SJSA1 (cell line): ENCODE measurements around the gene MYCBP2. TPM values are rescaled to one million over a fixed set of nuclear protein-coding genes. Genes with fewer than 3 reads are reported as not detected.

ENCODE experiments used
- DNase-seq, 2 experiments: peaks; one replicate each; pipeline ENCODE4 v3.0.0-alpha.2; 2015 to 2020; ENCODE audit warnings: low spot score in 2 of 2, low read depth in 1 of 2
- H3K27ac ChIP-seq: fragments of 250-450 bp; sonication (Bioruptor Pico); 2 replicates; pipeline ENCODE4 v1.5.1; 2020; ENCODE audit warnings: mild to moderate bottlenecking, moderate library complexity
- H3K27me3 ChIP-seq: fragments of 250-450 bp; sonication (Bioruptor Pico); replicated peaks from 2 replicates; pipeline ENCODE4 v1.5.1; 2020; ENCODE audit warnings: mild to moderate bottlenecking, moderate library complexity
- H3K36me3 ChIP-seq: fragments of 250-450 bp; sonication (Bioruptor Pico); 2 replicates; pipeline ENCODE4 v1.5.1; 2020; ENCODE audit warnings: mild to moderate bottlenecking
- H3K4me1 ChIP-seq: fragments of 250-450 bp; sonication (Bioruptor Pico); replicated peaks from 2 replicates; pipeline ENCODE4 v1.6.1; 2021; ENCODE audit warnings: mild to moderate bottlenecking
- H3K4me3 ChIP-seq: fragments of 250-450 bp; sonication (Bioruptor Pico); 2 replicates; pipeline ENCODE4 v1.5.1; 2020; ENCODE audit warnings: mild to moderate bottlenecking
- H3K9me3 ChIP-seq: fragments of 250-450 bp; sonication (Bioruptor Pico); replicated peaks from 2 replicates; pipeline ENCODE4 v1.5.1; 2020; ENCODE audit warnings: mild to moderate bottlenecking
- total RNA-seq: library from RNA; depleted of rRNA; stranded (reverse); fragments of >200 nt; shearing (Covaris generic); gene quantifications from 2 replicates; pipeline ENCODE4 v1.2.3, GENCODE V29; 2014

The MYCBP2 gene
- total RNA-seq, 1 experiment from 2014 or later, result 53.2 TPM

GRCh38 chr13:77034881-77035280 lies 292.0 kb downstream of the MYCBP2 start:
- H3K27ac ChIP-seq, result no peak overlapping the region
- DNase-seq, result no peak
- H3K27me3 ChIP-seq, result no peaks in the 10 kb centered on the region
- no peak overlapping the region for H3K4me3 ChIP-seq
- H3K36me3 ChIP-seq, result no peaks in the 10 kb centered on the region
- H3K9me3 ChIP-seq, result no peaks in the 10 kb centered on the region
- no peaks in the 10 kb centered on the region for H3K4me1 ChIP-seq

- Histone ChIP-seq H3K4me1 (peaks cover under 1% of the 10 kb centered on the region; the same call in 1 of the 2 replicates), H3K27ac (no peak overlapping the region), H3K4me3 (no peak overlapping the region), H3K9me3 (no peaks in the 10 kb centered on the region), H3K36me3 (no peaks in the 10 kb centered on the region), H3K27me3 (no peaks in the 10 kb centered on the region)
- DNase-seq, result no peak
Measured at GRCh38 chr13:77033717-77034302, 293.1 kb downstream of the MYCBP2 start.

- Histone ChIP-seq H3K4me1 (peaks cover 10% of the 10 kb centered on the region), H3K36me3 (peaks cover 2% of the 10 kb centered on the region), H3K4me3 (no peak overlapping the region), H3K9me3 (peaks cover 2% of the 10 kb centered on the region; the same call in 1 of the 2 replicates), H3K27me3 (no peaks in the 10 kb centered on the region), H3K27ac (no peak overlapping the region)
- DNase-seq, result no peak
Measured at GRCh38 chr13:77031656-77032243, 295.1 kb downstream of the MYCBP2 start.

- H3K4me3 ChIP-seq, result no peak overlapping the region
- peaks cover 4% of the 10 kb centered on the region for H3K36me3 ChIP-seq
- H3K4me1 ChIP-seq, result peaks cover 14% of the 10 kb centered on the region
- H3K27ac ChIP-seq, result no peak overlapping the region
- peaks cover 3% of the 10 kb centered on the region; the same call in 1 of the 2 replicates for H3K9me3 ChIP-seq
- H3K27me3 ChIP-seq, result no peaks in the 10 kb centered on the region
- no peak for DNase-seq
Measured at GRCh38 chr13:77029436-77029835, 297.5 kb downstream of the MYCBP2 start.

- DNase-seq, result peak in 1 of 2 experiments; percentile 27
- H3K4me1 ChIP-seq, result peaks cover 14% of the 10 kb centered on the region
- peak overlapping the region; percentile 95; the same call in 1 of the 2 replicates for H3K27ac ChIP-seq
- H3K4me3 ChIP-seq, result no peak overlapping the region; the same call in 1 of the 2 replicates
- no peaks in the 10 kb centered on the region for H3K27me3 ChIP-seq
- H3K9me3 ChIP-seq, result peaks cover 3% of the 10 kb centered on the region; the same call in 1 of the 2 replicates
- peaks cover 10% of the 10 kb centered on the region for H3K36me3 ChIP-seq
Measured at GRCh38 chr13:77028202-77028601, 298.7 kb downstream of the MYCBP2 start.

GRCh38 chr13:77026861-77027621 lies 299.9 kb downstream of the MYCBP2 start, which contains the start of gene FBXL3:
Gene FBXL3, minus strand, starts transcription at chr13:77027159. Its CDS starts 5,299 bp downstream, at chr13:77021860.
- H3K27me3 ChIP-seq, result no peaks in the 10 kb centered on the region
- H3K4me3 ChIP-seq, result peak within 1 kb of the TSS; percentile 100
- peak; percentile 86 for DNase-seq
- H3K9me3 ChIP-seq, result peaks cover 3% of the 10 kb centered on the region; the same call in 1 of the 2 replicates
- peaks cover 24% of the 10 kb centered on the region for H3K4me1 ChIP-seq
- H3K36me3 ChIP-seq, result peaks cover 15% of the 10 kb centered on the region
- peak within 1 kb of the TSS; percentile 95 for H3K27ac ChIP-seq

GRCh38 chr13:77026255-77026860 lies 300.5 kb downstream of the MYCBP2 start:
- Histone ChIP-seq H3K27ac (peak overlapping the region; percentile 95), H3K36me3 (peaks cover 15% of the 10 kb centered on the region), H3K9me3 (peaks cover 3% of the 10 kb centered on the region; the same call in 1 of the 2 replicates), H3K4me3 (peak overlapping the region; percentile 100), H3K4me1 (peaks cover 24% of the 10 kb centered on the region), H3K27me3 (no peaks in the 10 kb centered on the region)
- peak; percentile 59 to 77 for DNase-seq

GRCh38 chr13:77022341-77022740 lies 304.6 kb downstream of the MYCBP2 start:
- H3K4me3 ChIP-seq, result no peak overlapping the region
- no peaks in the 10 kb centered on the region for H3K27me3 ChIP-seq
- H3K9me3 ChIP-seq, result peaks cover 3% of the 10 kb centered on the region; the same call in 1 of the 2 replicates
- no peak for DNase-seq
- H3K4me1 ChIP-seq, result peaks cover 14% of the 10 kb centered on the region
- H3K27ac ChIP-seq, result no peak overlapping the region
- H3K36me3 ChIP-seq, result peaks cover 31% of the 10 kb centered on the region

- Histone ChIP-seq H3K27me3 (no peaks in the 10 kb centered on the region), H3K4me3 (no peak overlapping the region), H3K9me3 (no peaks in the 10 kb centered on the region), H3K4me1 (peaks cover 10% of the 10 kb centered on the region), H3K27ac (no peak overlapping the region), H3K36me3 (peaks cover 54% of the 10 kb centered on the region)
- no peak for DNase-seq
Measured at GRCh38 chr13:77019756-77020155, 307.1 kb downstream of the MYCBP2 start.

- Histone ChIP-seq H3K4me3 (no peak overlapping the region), H3K4me1 (no peaks in the 10 kb centered on the region), H3K36me3 (peaks cover 68% of the 10 kb centered on the region), H3K27ac (no peak overlapping the region), H3K9me3 (no peaks in the 10 kb centered on the region), H3K27me3 (no peaks in the 10 kb centered on the region)
- DNase-seq, result no peak
Measured at GRCh38 chr13:77016888-77017623, 309.8 kb downstream of the MYCBP2 start.

GRCh38 chr13:77016251-77016812 lies 310.6 kb downstream of the MYCBP2 start:
- Histone ChIP-seq H3K36me3 (peaks cover 74% of the 10 kb centered on the region), H3K4me3 (no peak overlapping the region), H3K27me3 (no peaks in the 10 kb centered on the region), H3K27ac (no peak overlapping the region), H3K4me1 (no peaks in the 10 kb centered on the region), H3K9me3 (no peaks in the 10 kb centered on the region)
- no peak for DNase-seq

- Histone ChIP-seq H3K4me1 (no peaks in the 10 kb centered on the region), H3K36me3 (peaks cover 84% of the 10 kb centered on the region), H3K9me3 (no peaks in the 10 kb centered on the region), H3K4me3 (no peak overlapping the region), H3K27me3 (no peaks in the 10 kb centered on the region), H3K27ac (no peak overlapping the region)
- DNase-seq, result no peak
Measured at GRCh38 chr13:77014906-77015685, 311.8 kb downstream of the MYCBP2 start.
